DND-41 (cell line): ENCODE results near the gene INPP5A.

Experiments
- ATAC-seq: fragments of 200-7000 bp; cut with Tn5 transposase; 3 replicates; pipeline ENCODE4 v1.9.1; 2021; ENCODE audit warnings: low read depth; ENCODE audit not compliant: insufficient read depth
- DNase-seq: peaks from one replicate; pipeline ENCODE4 v3.0.0-alpha.2; 2020
- H2AFZ ChIP-seq: 2 replicates; pipeline ENCODE4 v1.6.0; 2012; ENCODE audit warnings: low read depth, low read length
- H3K27ac ChIP-seq: 2 replicates; pipeline ENCODE4 v1.5.1; 2012; ENCODE audit warnings: low read length, inconsistent platforms
- H3K27me3 ChIP-seq: fragments of 200-600 bp; sonication (generic); 2 replicates; pipeline ENCODE4 v1.6.0; 2012; ENCODE audit warnings: low read length, mild to moderate bottlenecking, inconsistent platforms; ENCODE audit not compliant: insufficient read depth, poor library complexity
- H3K36me3 ChIP-seq: 2 replicates; pipeline ENCODE4 v1.5.1; 2012; ENCODE audit warnings: low read length, inconsistent platforms; ENCODE audit not compliant: insufficient read depth
- H3K4me1 ChIP-seq: 2 replicates; pipeline ENCODE4 v1.5.1; 2012; ENCODE audit warnings: mild to moderate bottlenecking, low read length; ENCODE audit not compliant: insufficient read depth
- H3K4me2 ChIP-seq: 2 replicates; pipeline ENCODE4 v1.6.0; 2012; ENCODE audit warnings: mild to moderate bottlenecking, moderate library complexity, low read length, inconsistent platforms; ENCODE audit not compliant: insufficient read depth
- H3K4me3 ChIP-seq, 2 experiments: fragments of 200-600 bp in 1 of 2; shearing (Covaris generic) in 1 of 2; 2 replicates each; pipeline ENCODE4 v1.5.1; 2012 to 2016; ENCODE audit warnings: inconsistent platforms in 2 of 2, low read length in 2 of 2, mild to moderate bottlenecking in 2 of 2, low read depth in 1 of 2, moderate library complexity in 1 of 2
- H3K79me2 ChIP-seq: 2 replicates; pipeline ENCODE4 v1.6.0; 2012; ENCODE audit warnings: low read length, inconsistent platforms; ENCODE audit not compliant: insufficient read depth
- H3K9ac ChIP-seq: 2 replicates; pipeline ENCODE4 v1.6.0; 2012; ENCODE audit warnings: low read depth, mild to moderate bottlenecking, inconsistent platforms, low read length, moderate library complexity
- H3K9me3 ChIP-seq: 2 replicates; pipeline ENCODE4 v1.5.1; 2012; ENCODE audit warnings: low read length, moderate library complexity, mild to moderate bottlenecking, inconsistent platforms; ENCODE audit not compliant: insufficient read depth, severe bottlenecking
- H4K20me1 ChIP-seq: 2 replicates; pipeline ENCODE4 v1.6.0; 2012; ENCODE audit warnings: low read length; ENCODE audit not compliant: insufficient read depth
- EZH2 ChIP-seq: IDR thresholded peaks from 3 replicates; pipeline ENCODE4 v1.6.1; 2012; ENCODE audit warnings: borderline replicate concordance, low read depth, mild to moderate bottlenecking, moderate library complexity, low read length, inconsistent platforms; ENCODE audit not compliant: severe bottlenecking
- TF ChIP-seq, protein P1 (sequence below): IDR thresholded peaks from 2 replicates; pipeline ENCODE4 v1.5.1; 2012; ENCODE audit warnings: borderline replicate concordance, low read length, moderate library complexity, mild to moderate bottlenecking; ENCODE audit not compliant: poor library complexity, severe bottlenecking; ENCODE audit errors: extremely low read depth

Gene INPP5A

GRCh38 chr10:132497063-132497680, 40.4 kb upstream of the INPP5A start:
- no peak overlapping the region for H2AFZ ChIP-seq
- DNase-seq (no peak), ATAC-seq (no peak)
- H3K9me3 ChIP-seq, result no peaks in the 10 kb centered on the region
- no peaks in the 10 kb centered on the region for H3K36me3 ChIP-seq
- no peaks in the 10 kb centered on the region for H3K4me1 ChIP-seq
- no peak overlapping the region for H3K9ac ChIP-seq
- H4K20me1 ChIP-seq, result no peaks in the 10 kb centered on the region
- H3K27ac ChIP-seq, result no peak overlapping the region
- H3K79me2 ChIP-seq, result no peaks in the 10 kb centered on the region
- no peak overlapping the region for H3K4me3 ChIP-seq
- H3K4me2 ChIP-seq, result no peak overlapping the region
- peaks cover 9% of the 10 kb centered on the region for H3K27me3 ChIP-seq
- TF ChIP-seq, protein P1, sequence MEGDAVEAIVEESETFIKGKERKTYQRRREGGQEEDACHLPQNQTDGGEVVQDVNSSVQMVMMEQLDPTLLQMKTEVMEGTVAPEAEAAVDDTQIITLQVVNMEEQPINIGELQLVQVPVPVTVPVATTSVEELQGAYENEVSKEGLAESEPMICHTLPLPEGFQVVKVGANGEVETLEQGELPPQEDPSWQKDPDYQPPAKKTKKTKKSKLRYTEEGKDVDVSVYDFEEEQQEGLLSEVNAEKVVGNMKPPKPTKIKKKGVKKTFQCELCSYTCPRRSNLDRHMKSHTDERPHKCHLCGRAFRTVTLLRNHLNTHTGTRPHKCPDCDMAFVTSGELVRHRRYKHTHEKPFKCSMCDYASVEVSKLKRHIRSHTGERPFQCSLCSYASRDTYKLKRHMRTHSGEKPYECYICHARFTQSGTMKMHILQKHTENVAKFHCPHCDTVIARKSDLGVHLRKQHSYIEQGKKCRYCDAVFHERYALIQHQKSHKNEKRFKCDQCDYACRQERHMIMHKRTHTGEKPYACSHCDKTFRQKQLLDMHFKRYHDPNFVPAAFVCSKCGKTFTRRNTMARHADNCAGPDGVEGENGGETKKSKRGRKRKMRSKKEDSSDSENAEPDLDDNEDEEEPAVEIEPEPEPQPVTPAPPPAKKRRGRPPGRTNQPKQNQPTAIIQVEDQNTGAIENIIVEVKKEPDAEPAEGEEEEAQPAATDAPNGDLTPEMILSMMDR, result no peak
- TF ChIP-seq EZH2, result no peak

DNA sequence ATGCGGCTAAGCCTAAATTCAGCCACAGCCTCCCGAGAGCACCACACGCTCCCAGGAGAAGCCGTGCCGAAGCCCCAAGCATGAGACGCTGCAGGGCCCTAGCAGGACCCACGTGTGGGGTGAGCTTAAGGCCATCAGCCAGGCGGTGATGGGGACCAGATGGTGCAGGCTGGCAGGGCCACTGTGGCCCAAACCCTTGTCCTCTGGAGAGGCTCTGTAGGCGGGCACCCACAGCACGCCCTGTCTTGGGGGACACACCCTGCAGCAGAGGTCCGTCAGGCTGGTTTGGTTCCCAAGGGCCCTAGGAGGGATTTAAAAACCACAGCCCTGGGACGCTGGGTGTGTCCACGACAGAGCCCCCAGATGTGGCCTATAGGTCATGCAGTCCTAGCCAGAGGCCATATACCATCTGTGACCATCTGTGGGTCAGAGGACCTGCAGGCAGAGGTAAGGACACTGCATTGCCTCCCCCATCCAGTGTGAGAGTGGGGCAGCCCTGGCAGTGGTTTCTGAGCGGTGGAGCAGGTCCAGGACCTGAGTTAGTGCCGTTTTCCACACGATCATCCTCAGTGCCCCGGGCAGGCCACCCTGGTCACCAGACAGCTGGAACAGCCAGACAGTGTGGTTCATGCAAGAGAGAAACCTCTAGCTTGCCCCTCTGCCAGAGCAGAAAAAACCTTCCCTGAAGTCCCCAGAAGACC, 39.6 kb upstream of the INPP5A start:
- no peak for DNase-seq
- Histone ChIP-seq H3K4me3 (no peak overlapping the region), H3K9me3 (no peaks in the 10 kb centered on the region), H2AFZ (no peak overlapping the region), H3K4me2 (no peak overlapping the region), H3K4me1 (no peaks in the 10 kb centered on the region), H3K36me3 (no peaks in the 10 kb centered on the region), H3K79me2 (no peaks in the 10 kb centered on the region), H3K27ac (no peak overlapping the region), H4K20me1 (no peaks in the 10 kb centered on the region), H3K27me3 (peaks cover 9% of the 10 kb centered on the region), H3K9ac (no peak overlapping the region)
- TF ChIP-seq, protein P1, result no peak
- no peak for TF ChIP-seq EZH2
- no peak for ATAC-seq

GRCh38 chr10:132498562-132499366, 38.8 kb upstream of the INPP5A start:
- Histone ChIP-seq H3K9me3 (no peaks in the 10 kb centered on the region), H3K27me3 (peaks cover 9% of the 10 kb centered on the region), H3K36me3 (no peaks in the 10 kb centered on the region), H3K79me2 (no peaks in the 10 kb centered on the region), H3K4me3 (no peak overlapping the region), H3K4me2 (no peak overlapping the region), H4K20me1 (no peaks in the 10 kb centered on the region), H3K27ac (no peak overlapping the region), H3K9ac (no peak overlapping the region), H3K4me1 (no peaks in the 10 kb centered on the region), H2AFZ (no peak overlapping the region)
- TF ChIP-seq EZH2, result no peak
- TF ChIP-seq, protein P1, result no peak
- DNase-seq (no peak), ATAC-seq (no peak)
